Endodermal cell (in vitro differentiated cells): ENCODE data around the gene MSX1. TPM values are rescaled to one million over a fixed set of nuclear protein-coding genes. Genes with fewer than 3 reads are reported as not detected.

ENCODE experiments used
- DNase-seq: peaks from one replicate; pipeline ENCODE4 v3.0.0-alpha.2; 2017
- H3K27ac ChIP-seq: 2 replicates; pipeline ENCODE4 v1.5.1; 2013; ENCODE audit warnings: mild to moderate bottlenecking, low read depth, low read length, moderate library complexity
- H3K27me3 ChIP-seq: 2 replicates; pipeline ENCODE4 v1.6.1; 2013; ENCODE audit warnings: mild to moderate bottlenecking, low read length, moderate library complexity; ENCODE audit not compliant: insufficient read depth, control insufficient read depth, poor library complexity, severe bottlenecking
- H3K36me3 ChIP-seq: 2 replicates; pipeline ENCODE4 v1.7.0; 2013; ENCODE audit warnings: mild to moderate bottlenecking, low read length, moderate library complexity; ENCODE audit not compliant: control insufficient read depth, insufficient read depth
- H3K4me1 ChIP-seq: one replicate; pipeline ENCODE4 v1.7.0; 2013; ENCODE audit warnings: low read length; ENCODE audit not compliant: control insufficient read depth, insufficient read depth
- H3K4me3 ChIP-seq: 2 replicates; pipeline ENCODE4 v1.5.1; 2013; ENCODE audit warnings: mild to moderate bottlenecking, low read length, moderate library complexity
- H3K9ac ChIP-seq: 2 replicates; pipeline ENCODE4 v1.6.1; 2013; ENCODE audit warnings: mild to moderate bottlenecking, low read length, moderate library complexity; ENCODE audit not compliant: poor library complexity, severe bottlenecking; ENCODE audit errors: extremely low read depth
- H3K9me3 ChIP-seq: 2 replicates; pipeline ENCODE4 v1.6.1; 2013; ENCODE audit warnings: mild to moderate bottlenecking, low read length, moderate library complexity; ENCODE audit not compliant: control insufficient read depth
- H3K27ac Mint-ChIP-seq: 2 replicates; pipeline ENCODE4 v1.8.0; 2020; ENCODE audit warnings: mixed read lengths
- H3K27me3 Mint-ChIP-seq: 2 replicates; pipeline ENCODE4 v1.8.0; 2021; ENCODE audit warnings: mild to moderate bottlenecking, mixed read lengths; ENCODE audit not compliant: insufficient read depth
- H3K36me3 Mint-ChIP-seq: 2 replicates; pipeline ENCODE4 v1.8.0; 2020; ENCODE audit warnings: low read depth, mixed read lengths
- H3K4me1 Mint-ChIP-seq: 2 replicates; pipeline ENCODE4 v1.8.0; 2020; ENCODE audit warnings: mixed read lengths
- H3K4me3 Mint-ChIP-seq: 2 replicates; pipeline ENCODE4 v1.8.0; 2020; ENCODE audit warnings: mild to moderate bottlenecking, moderate library complexity, mixed read lengths
- H3K9me3 Mint-ChIP-seq: 2 replicates; pipeline ENCODE4 v1.8.0; 2020; ENCODE audit warnings: mild to moderate bottlenecking, mixed read lengths
- WGBS, 2 experiments: methylation state at CpG; one replicate each; pipeline versions ENCODE4 v1.1.5 to v1.1.7; 2013; ENCODE audit warnings: missing lambda C conversion rate in 2 of 2, mixed read lengths in 1 of 2; ENCODE audit not compliant: insufficient coverage in 1 of 2, insufficient read length in 1 of 2; 5-methylcytosine and 5-hydroxymethylcytosine counted together
- total RNA-seq, 2 donors: library from RNA; stranded (reverse); fragmentation: NEBNext Ultra II Directional in 1 of 2; extraction: Animal tissue kit (Norgen Biotek cat#: 25700) in 1 of 2; gene quantifications; 2 replicates in 1 of 2; 3 replicates in 1 of 2; pipeline ENCODE4 v1.2.1, GENCODE V29; 2021
- TF ChIP-seq, protein P1 (sequence below): fragments of 200-600 bp; sonication (generic); conservative IDR thresholded peaks from 2 replicates; pipeline ENCODE4 v1.5.0; 2021; ENCODE audit warnings: antibody characterized with exemption, mild to moderate bottlenecking

Gene MSX1
- total RNA-seq, 2 donors from 2014 or later = 0.46 to 1.3 TPM

- Histone ChIP-seq H3K4me1 (peaks cover 3% of the 10 kb centered on the region), H3K9ac (no peak overlapping the region), H3K27ac (no peak overlapping the region), H3K9me3 (no peaks in the 10 kb centered on the region), H3K4me3 (peak overlapping the region; percentile 60), H3K36me3 (no peaks in the 10 kb centered on the region), H3K27me3 (peaks cover 97% of the 10 kb centered on the region)
- TF ChIP-seq, protein P1, sequence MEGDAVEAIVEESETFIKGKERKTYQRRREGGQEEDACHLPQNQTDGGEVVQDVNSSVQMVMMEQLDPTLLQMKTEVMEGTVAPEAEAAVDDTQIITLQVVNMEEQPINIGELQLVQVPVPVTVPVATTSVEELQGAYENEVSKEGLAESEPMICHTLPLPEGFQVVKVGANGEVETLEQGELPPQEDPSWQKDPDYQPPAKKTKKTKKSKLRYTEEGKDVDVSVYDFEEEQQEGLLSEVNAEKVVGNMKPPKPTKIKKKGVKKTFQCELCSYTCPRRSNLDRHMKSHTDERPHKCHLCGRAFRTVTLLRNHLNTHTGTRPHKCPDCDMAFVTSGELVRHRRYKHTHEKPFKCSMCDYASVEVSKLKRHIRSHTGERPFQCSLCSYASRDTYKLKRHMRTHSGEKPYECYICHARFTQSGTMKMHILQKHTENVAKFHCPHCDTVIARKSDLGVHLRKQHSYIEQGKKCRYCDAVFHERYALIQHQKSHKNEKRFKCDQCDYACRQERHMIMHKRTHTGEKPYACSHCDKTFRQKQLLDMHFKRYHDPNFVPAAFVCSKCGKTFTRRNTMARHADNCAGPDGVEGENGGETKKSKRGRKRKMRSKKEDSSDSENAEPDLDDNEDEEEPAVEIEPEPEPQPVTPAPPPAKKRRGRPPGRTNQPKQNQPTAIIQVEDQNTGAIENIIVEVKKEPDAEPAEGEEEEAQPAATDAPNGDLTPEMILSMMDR = no peak
- 1% methylated on average over 22 to 80 of the region's 80 CpGs for WGBS, 2 experiments
- peaks cover 41% of the 10 kb centered on the region for H3K4me1 Mint-ChIP-seq
- peak overlapping the region; percentile 53 for H3K4me3 Mint-ChIP-seq
- H3K27ac Mint-ChIP-seq = no peak overlapping the region
- H3K27me3 Mint-ChIP-seq = peaks cover 89% of the 10 kb centered on the region
- H3K9me3 Mint-ChIP-seq = no peaks in the 10 kb centered on the region
- H3K36me3 Mint-ChIP-seq = no peaks in the 10 kb centered on the region
- DNase-seq = peak; percentile 77
These were observed 534 bp downstream of the MSX1 start for GRCh38 chr4:4859799-4860599.

GRCh38 chr4:4860600-4861389 lies 1.3 kb downstream of the MSX1 start:
- WGBS, 2 experiments = 0 to 1% methylated on average over 14 to 39 of the region's 39 CpGs
- peak overlapping the region; percentile 53 for H3K4me3 Mint-ChIP-seq
- DNase-seq = peak; percentile 76

GRCh38 chr4:4861390-4862018 lies 2.0 kb downstream of the MSX1 start:
- Histone ChIP-seq H3K27me3 (peaks cover 97% of the 10 kb centered on the region), H3K9me3 (no peaks in the 10 kb centered on the region), H3K27ac (no peak overlapping the region), H3K4me1 (no peaks in the 10 kb centered on the region), H3K4me3 (peak overlapping the region; percentile 69), H3K36me3 (no peaks in the 10 kb centered on the region), H3K9ac (no peak overlapping the region)
- TF ChIP-seq, protein P1 = no peak
- H3K27me3 Mint-ChIP-seq = peaks cover 81% of the 10 kb centered on the region
- no peaks in the 10 kb centered on the region for H3K36me3 Mint-ChIP-seq
- no peaks in the 10 kb centered on the region for H3K9me3 Mint-ChIP-seq
- peak; percentile 55 for DNase-seq
- peak overlapping the region; percentile 53 for H3K4me3 Mint-ChIP-seq
- H3K27ac Mint-ChIP-seq = no peak overlapping the region
- WGBS, 2 experiments = 0 to 4% methylated on average over 4 to 21 of the region's 21 CpGs
- H3K4me1 Mint-ChIP-seq = peaks cover 39% of the 10 kb centered on the region

More at GRCh38 chr4:4860600-4861389, 1.3 kb downstream of the MSX1 start:
- H3K27me3 Mint-ChIP-seq = peaks cover 88% of the 10 kb centered on the region
- TF ChIP-seq, protein P1 = peak; percentile 33
- H3K36me3 Mint-ChIP-seq = no peaks in the 10 kb centered on the region
- Histone ChIP-seq H3K27ac (no peak overlapping the region), H3K36me3 (no peaks in the 10 kb centered on the region), H3K4me3 (peak overlapping the region; percentile 69), H3K9ac (no peak overlapping the region), H3K9me3 (no peaks in the 10 kb centered on the region), H3K27me3 (peaks cover 97% of the 10 kb centered on the region), H3K4me1 (no peaks in the 10 kb centered on the region)
- no peaks in the 10 kb centered on the region for H3K9me3 Mint-ChIP-seq
- H3K27ac Mint-ChIP-seq = no peak overlapping the region
- H3K4me1 Mint-ChIP-seq = peaks cover 39% of the 10 kb centered on the region
